ENCODE measurements around the gene RAB8B.

Gene RAB8B

GRCh38 chr15:63210151-63211091 is 21.0 kb downstream of the RAB8B start:
- DNase-seq: no peak

- no peak for DNase-seq
These were observed 21.7 kb downstream of the RAB8B start for GRCh38 chr15:63211092-63211490.

- DNase-seq: no peak
These were observed 22.1 kb downstream of the RAB8B start for GRCh38 chr15:63211549-63211948.

- peak; percentile 78 to 96 (median 94) for DNase-seq
These were observed 22.9 kb downstream of the RAB8B start for GRCh38 chr15:63212050-63213004.

GRCh38 chr15:63218100-63218808 is 28.8 kb downstream of the RAB8B start:
- peak in 2 of 3 donors; percentile 67 to 68 for DNase-seq

- no peak for DNase-seq
These were observed 29.8 kb downstream of the RAB8B start for GRCh38 chr15:63219196-63219710.

GRCh38 chr15:63221346-63221745 is 31.9 kb downstream of the RAB8B start:
- DNase-seq: peak; percentile 71 to 82 (median 79)

- DNase-seq: peak in 1 of 3 donors; percentile 52
These were observed 34.1 kb downstream of the RAB8B start for GRCh38 chr15:63223463-63223862.

GRCh38 chr15:63225381-63225780 is 36.0 kb downstream of the RAB8B start:
- DNase-seq: peak in 1 of 3 donors; percentile 46

- peak in 1 of 3 donors; percentile 51 for DNase-seq
These were observed 36.9 kb downstream of the RAB8B start for GRCh38 chr15:63226155-63226883.

GRCh38 chr15:63226966-63227401 is 37.6 kb downstream of the RAB8B start:
- no peak for DNase-seq

- no peak for DNase-seq
These were observed 38.3 kb downstream of the RAB8B start for GRCh38 chr15:63227689-63228088.

- DNase-seq: no peak
These were observed 41.8 kb downstream of the RAB8B start for GRCh38 chr15:63231206-63231605.

GRCh38 chr15:63231706-63232105 is 42.3 kb downstream of the RAB8B start:
- DNase-seq: peak in 2 of 3 donors; percentile 56 to 64

GRCh38 chr15:63232405-63232804 is 43.0 kb downstream of the RAB8B start:
- peak in 2 of 3 donors; percentile 67 to 73 for DNase-seq

GRCh38 chr15:63232943-63233342 is 43.5 kb downstream of the RAB8B start:
- DNase-seq: no peak

- DNase-seq: peak in 2 of 3 donors; percentile 80 to 83
These were observed 44.4 kb downstream of the RAB8B start for GRCh38 chr15:63233667-63234423.

GRCh38 chr15:63234451-63234870 is 45.1 kb downstream of the RAB8B start:
- peak; percentile 48 to 54 (median 50) for DNase-seq

GRCh38 chr15:63236272-63236671 is 46.9 kb downstream of the RAB8B start:
- DNase-seq: peak in 2 of 3 donors; percentile 42 to 47

GRCh38 chr15:63237086-63237485 is 47.7 kb downstream of the RAB8B start:
- peak; percentile 59 to 71 (median 69) for DNase-seq

- no peak for DNase-seq
These were observed 48.8 kb downstream of the RAB8B start for GRCh38 chr15:63238171-63238570.
